Hepatocyte (in vitro differentiated cells): Measurements from ENCODE around the gene HTRA2. TPM values are rescaled to one million over a fixed set of nuclear protein-coding genes. Genes with fewer than 3 reads are reported as not detected.
"Not testable (repeated sequence)": the region's sequence is repeated elsewhere in the genome, so short reads cannot be mapped to it uniquely, and the experiment has no call there.

Experiments
- DNase-seq: peaks from one replicate; pipeline ENCODE4 v3.0.0-alpha.2; 2016; ENCODE audit warnings: low spot score
- H2AFZ ChIP-seq: fragments of 200-600 bp; sonication (generic); 2 replicates; pipeline ENCODE4 v1.6.0; 2016; ENCODE audit warnings: antibody characterized with exemption, mild to moderate bottlenecking
- H3K27ac ChIP-seq: fragments of 200-600 bp; sonication (generic); 2 replicates; pipeline ENCODE4 v1.5.1; 2016; ENCODE audit warnings: mild to moderate bottlenecking
- H3K27me3 ChIP-seq: fragments of 200-600 bp; sonication (generic); 2 replicates; pipeline ENCODE4 v1.6.1; 2016
- H3K36me3 ChIP-seq: fragments of 200-600 bp; sonication (generic); replicated peaks from 2 replicates; pipeline ENCODE4 v1.5.1; 2016; ENCODE audit warnings: low read depth; ENCODE audit not compliant: insufficient read depth
- H3K4me1 ChIP-seq: fragments of 200-600 bp; sonication (generic); 2 replicates; pipeline ENCODE4 v1.5.1; 2016; ENCODE audit warnings: mild to moderate bottlenecking, moderate library complexity; ENCODE audit not compliant: insufficient read depth
- H3K4me2 ChIP-seq: fragments of 200-600 bp; sonication (generic); 2 replicates; pipeline ENCODE4 v1.6.0; 2016
- H3K4me3 ChIP-seq: fragments of 200-600 bp; sonication (generic); 2 replicates; pipeline ENCODE4 v1.5.1; 2016; ENCODE audit warnings: mild to moderate bottlenecking
- H3K79me2 ChIP-seq: fragments of 200-600 bp; sonication (generic); 2 replicates; pipeline ENCODE4 v1.6.0; 2017; ENCODE audit warnings: mild to moderate bottlenecking
- H3K9me2 ChIP-seq: fragments of 200-600 bp; sonication (generic); replicated peaks from 2 replicates; pipeline ENCODE4 v1.6.0; 2017; ENCODE audit warnings: mild to moderate bottlenecking; ENCODE audit not compliant: insufficient read depth
- H3K9me3 ChIP-seq: fragments of 200-600 bp; sonication (generic); 2 replicates; pipeline ENCODE4 v1.5.1; 2016; ENCODE audit warnings: low read depth, mild to moderate bottlenecking
- H4K20me1 ChIP-seq: fragments of 200-600 bp; sonication (generic); 2 replicates; pipeline ENCODE4 v1.6.0; 2016; ENCODE audit warnings: mild to moderate bottlenecking; ENCODE audit not compliant: insufficient read depth, poor library complexity, severe bottlenecking
- CTCF ChIP-seq: fragments of 200-600 bp; sonication (generic); IDR thresholded peaks from 2 replicates; pipeline ENCODE4 v1.5.1; 2016; ENCODE audit warnings: antibody characterized with exemption, mild to moderate bottlenecking; ENCODE audit not compliant: poor library complexity
- EZH2 ChIP-seq: fragments of 200-600 bp; sonication (generic); IDR thresholded peaks from 2 replicates; pipeline ENCODE4 v1.6.1; 2016; ENCODE audit warnings: antibody characterized with exemption, mild to moderate bottlenecking, borderline replicate concordance
- EZH2phosphoT487 ChIP-seq: fragments of 200-600 bp; sonication (generic); IDR thresholded peaks from one replicate; pipeline ENCODE4 v1.6.1; 2018; ENCODE audit warnings: antibody characterized with exemption, mild to moderate bottlenecking, low read depth, moderate library complexity; ENCODE audit not compliant: unreplicated experiment, severe bottlenecking
- WGBS: methylation state at CpG from one replicate; pipeline ENCODE4 v1.1.6; 2016; ENCODE audit warnings: low lambda C conversion rate; ENCODE audit errors: missing lambda C conversion rate; 5-methylcytosine and 5-hydroxymethylcytosine counted together
- polyA plus RNA-seq: library from polyadenylated mRNA; unstranded; fragments of >200 nt; fragmentation: Nextera tagmentation; extraction: Ambion mirVana; gene quantifications from 2 replicates; pipeline ENCODE4 v1.2.1, GENCODE V29; 2016
- total RNA-seq: library from RNA; depleted of rRNA; stranded (reverse); fragments of >200 nt; gene quantifications from 2 replicates; pipeline ENCODE4 v1.2.3, GENCODE V29; 2014

Gene HTRA2
- total and polyA plus RNA-seq, 2 experiments from 2014 or later = 31.2 to 33.5 TPM

- Histone ChIP-seq H2AFZ (no peak overlapping the region), H3K27ac (no peak overlapping the region), H3K79me2 (no peaks in the 10 kb centered on the region), H3K4me2 (no peak overlapping the region), H3K4me1 (no peaks in the 10 kb centered on the region), H3K27me3 (peaks cover 26% of the 10 kb centered on the region), H3K9me2 (no peaks in the 10 kb centered on the region), H3K4me3 (no peak overlapping the region), H4K20me1 (no peaks in the 10 kb centered on the region), H3K9me3 (no peaks in the 10 kb centered on the region), H3K36me3 (no peaks in the 10 kb centered on the region)
- TF ChIP-seq CTCF = no peak
- no peak for TF ChIP-seq EZH2
- no peak for TF ChIP-seq EZH2phosphoT487
- no peak for DNase-seq
- 63% methylated on average over 6 of the region's 6 CpGs for WGBS
Measured at GRCh38 chr2:74560591-74560990, 30.9 kb downstream of the HTRA2 start.

- H3K4me2 ChIP-seq, H3K36me3 ChIP-seq, H3K4me1 ChIP-seq, H3K27ac ChIP-seq, H4K20me1 ChIP-seq, H3K79me2 ChIP-seq, H3K9me3 ChIP-seq, H3K9me2 ChIP-seq, DNase-seq, H2AFZ ChIP-seq, H3K4me3 ChIP-seq: not testable (repeated sequence)
- 100% methylated on average over 1 of the region's 1 CpG for WGBS
- peaks cover 26% of the 10 kb centered on the region for H3K27me3 ChIP-seq
Measured at GRCh38 chr2:74561022-74561421, 31.3 kb downstream of the HTRA2 start.

- Histone ChIP-seq H3K4me2 (no peak overlapping the region), H3K36me3 (no peaks in the 10 kb centered on the region), H3K4me3 (no peak overlapping the region), H2AFZ (no peak overlapping the region), H3K79me2 (no peaks in the 10 kb centered on the region), H3K9me3 (no peaks in the 10 kb centered on the region), H3K9me2 (no peaks in the 10 kb centered on the region), H3K27me3 (peaks cover 26% of the 10 kb centered on the region), H3K4me1 (no peaks in the 10 kb centered on the region), H3K27ac (no peak overlapping the region), H4K20me1 (no peaks in the 10 kb centered on the region)
- no peak for TF ChIP-seq EZH2
- TF ChIP-seq CTCF = no peak
- TF ChIP-seq EZH2phosphoT487 = no peak
- DNase-seq = no peak
- 82% methylated on average over 7 of the region's 7 CpGs for WGBS
Measured at GRCh38 chr2:74562126-74562775, 32.5 kb downstream of the HTRA2 start.

- Histone ChIP-seq H3K4me3 (no peak overlapping the region), H3K36me3 (no peaks in the 10 kb centered on the region), H2AFZ (no peak overlapping the region), H3K27ac (no peak overlapping the region), H3K79me2 (no peaks in the 10 kb centered on the region), H4K20me1 (no peaks in the 10 kb centered on the region), H3K9me2 (no peaks in the 10 kb centered on the region), H3K4me1 (no peaks in the 10 kb centered on the region), H3K27me3 (peaks cover 26% of the 10 kb centered on the region), H3K4me2 (no peak overlapping the region), H3K9me3 (no peaks in the 10 kb centered on the region)
- 89% methylated on average over 5 of the region's 5 CpGs for WGBS
- DNase-seq = no peak
- TF ChIP-seq EZH2 (no peak), CTCF (no peak), EZH2phosphoT487 (no peak)
Measured at GRCh38 chr2:74564222-74564621, 34.5 kb downstream of the HTRA2 start.
